SU-DHL-6 (cell line): Measurements from ENCODE around the gene PLEKHD1.
A peak's percentile ranks its signal among the peaks of the same experiment; 100 is the strongest.

Experiments
- EZH2phosphoT487 ChIP-seq: fragments of 200-600 bp; sonication (generic), shearing (Covaris generic); conservative IDR thresholded peaks from 2 replicates; pipeline ENCODE4 v1.6.1; 2018; ENCODE audit warnings: mild to moderate bottlenecking, antibody characterized with exemption, low read length, moderate library complexity, mixed read lengths
- TF ChIP-seq, protein P1 (sequence below): fragments of 200-600 bp; sonication (generic); IDR thresholded peaks from one replicate; pipeline ENCODE4 v1.5.1; 2017; ENCODE audit warnings: antibody characterized with exemption, mild to moderate bottlenecking, low read length, moderate library complexity; ENCODE audit not compliant: insufficient read depth, poor library complexity, severe bottlenecking

DNA sequence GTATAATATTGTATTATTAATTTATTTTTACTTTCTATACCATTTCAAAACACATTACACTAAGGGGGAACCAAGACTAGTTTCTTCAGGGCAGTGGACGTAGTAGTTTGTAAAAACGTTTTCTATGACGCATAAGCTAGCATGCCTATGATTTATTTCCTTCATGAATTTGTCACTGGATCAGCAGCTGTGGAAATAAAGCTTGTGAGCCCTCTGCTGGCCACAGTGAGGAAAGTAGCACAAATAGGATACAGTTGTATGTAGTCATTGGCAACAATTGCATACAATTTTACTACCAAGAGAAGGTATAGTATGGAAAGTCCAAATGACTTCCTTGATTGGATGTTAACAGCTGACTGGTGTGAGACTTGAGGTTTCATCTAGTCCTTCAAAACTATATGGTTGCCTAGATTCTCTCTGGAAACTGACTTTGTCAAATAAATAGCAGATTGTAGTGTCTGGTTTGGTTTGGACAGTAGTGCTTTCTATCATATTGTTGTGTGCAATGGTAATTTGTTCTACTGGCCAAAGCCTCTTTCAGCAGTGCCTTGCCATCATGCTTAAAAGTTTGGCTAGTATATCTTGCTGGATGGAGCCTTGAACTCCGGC is 24.3 kb upstream of the PLEKHD1 start:
- TF ChIP-seq, protein P1, sequence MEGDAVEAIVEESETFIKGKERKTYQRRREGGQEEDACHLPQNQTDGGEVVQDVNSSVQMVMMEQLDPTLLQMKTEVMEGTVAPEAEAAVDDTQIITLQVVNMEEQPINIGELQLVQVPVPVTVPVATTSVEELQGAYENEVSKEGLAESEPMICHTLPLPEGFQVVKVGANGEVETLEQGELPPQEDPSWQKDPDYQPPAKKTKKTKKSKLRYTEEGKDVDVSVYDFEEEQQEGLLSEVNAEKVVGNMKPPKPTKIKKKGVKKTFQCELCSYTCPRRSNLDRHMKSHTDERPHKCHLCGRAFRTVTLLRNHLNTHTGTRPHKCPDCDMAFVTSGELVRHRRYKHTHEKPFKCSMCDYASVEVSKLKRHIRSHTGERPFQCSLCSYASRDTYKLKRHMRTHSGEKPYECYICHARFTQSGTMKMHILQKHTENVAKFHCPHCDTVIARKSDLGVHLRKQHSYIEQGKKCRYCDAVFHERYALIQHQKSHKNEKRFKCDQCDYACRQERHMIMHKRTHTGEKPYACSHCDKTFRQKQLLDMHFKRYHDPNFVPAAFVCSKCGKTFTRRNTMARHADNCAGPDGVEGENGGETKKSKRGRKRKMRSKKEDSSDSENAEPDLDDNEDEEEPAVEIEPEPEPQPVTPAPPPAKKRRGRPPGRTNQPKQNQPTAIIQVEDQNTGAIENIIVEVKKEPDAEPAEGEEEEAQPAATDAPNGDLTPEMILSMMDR = peak; percentile 69
- no peak for TF ChIP-seq EZH2phosphoT487
